GM12864 (cell line): ENCODE data around the gene ASPG.

Experiments
- DNase-seq: peaks from one replicate; pipeline ENCODE4 v3.0.0-alpha.2; 2011; ENCODE audit warnings: low read depth
- H3K4me3 ChIP-seq: 2 replicates; pipeline ENCODE4 v1.5.1; 2011; ENCODE audit warnings: mild to moderate bottlenecking, low read depth, low read length, control low read depth
- TF ChIP-seq, protein P1 (sequence below): IDR thresholded peaks from 2 replicates; pipeline ENCODE4 v1.5.1; 2011; ENCODE audit warnings: low read depth, mild to moderate bottlenecking, moderate library complexity, low read length, control low read depth, inconsistent platforms; ENCODE audit errors: missing control alignments

The ASPG gene

DNA sequence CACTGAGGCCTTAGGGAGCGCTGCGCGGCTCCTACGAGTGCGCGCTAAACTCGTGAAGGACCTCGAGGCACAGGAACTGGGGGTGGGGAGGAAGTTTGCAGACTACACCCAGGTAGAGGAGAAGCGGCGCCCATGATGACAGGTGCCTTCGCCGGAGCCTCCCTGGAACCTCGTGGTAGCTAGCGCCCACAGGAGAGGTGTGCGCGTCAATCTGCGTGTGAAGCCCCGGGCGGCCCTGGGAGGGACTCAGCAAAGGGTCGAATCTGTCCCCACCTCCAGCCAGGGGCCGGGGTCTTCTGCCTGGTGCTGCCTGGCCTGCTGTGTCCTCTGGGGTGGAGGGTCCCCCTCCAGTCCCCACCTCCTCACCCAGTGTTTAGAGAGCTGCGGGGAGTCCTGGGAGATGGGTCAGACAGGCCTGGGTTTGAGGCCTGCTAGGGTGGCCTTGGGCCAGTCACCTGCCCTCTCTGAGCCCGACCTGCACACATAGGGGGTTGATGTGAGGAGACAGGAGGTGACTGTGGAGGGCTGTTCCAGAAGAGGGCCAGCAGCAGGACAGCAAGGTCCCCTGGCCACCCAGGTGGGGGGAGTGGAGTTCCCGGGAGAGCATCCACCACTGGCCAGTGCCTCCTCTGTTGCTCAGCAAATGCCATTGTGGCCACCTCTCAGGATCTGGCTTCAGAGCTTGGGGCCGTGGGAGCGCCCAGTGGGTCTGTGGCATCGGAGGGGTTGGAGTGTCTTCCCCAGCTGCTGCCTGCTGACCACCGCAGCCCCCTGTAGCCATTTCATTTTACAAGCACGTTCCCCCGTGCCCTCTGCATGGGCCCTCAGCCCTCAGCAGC is 32.7 kb downstream of the ASPG start:
- no peak for DNase-seq
- TF ChIP-seq, protein P1, sequence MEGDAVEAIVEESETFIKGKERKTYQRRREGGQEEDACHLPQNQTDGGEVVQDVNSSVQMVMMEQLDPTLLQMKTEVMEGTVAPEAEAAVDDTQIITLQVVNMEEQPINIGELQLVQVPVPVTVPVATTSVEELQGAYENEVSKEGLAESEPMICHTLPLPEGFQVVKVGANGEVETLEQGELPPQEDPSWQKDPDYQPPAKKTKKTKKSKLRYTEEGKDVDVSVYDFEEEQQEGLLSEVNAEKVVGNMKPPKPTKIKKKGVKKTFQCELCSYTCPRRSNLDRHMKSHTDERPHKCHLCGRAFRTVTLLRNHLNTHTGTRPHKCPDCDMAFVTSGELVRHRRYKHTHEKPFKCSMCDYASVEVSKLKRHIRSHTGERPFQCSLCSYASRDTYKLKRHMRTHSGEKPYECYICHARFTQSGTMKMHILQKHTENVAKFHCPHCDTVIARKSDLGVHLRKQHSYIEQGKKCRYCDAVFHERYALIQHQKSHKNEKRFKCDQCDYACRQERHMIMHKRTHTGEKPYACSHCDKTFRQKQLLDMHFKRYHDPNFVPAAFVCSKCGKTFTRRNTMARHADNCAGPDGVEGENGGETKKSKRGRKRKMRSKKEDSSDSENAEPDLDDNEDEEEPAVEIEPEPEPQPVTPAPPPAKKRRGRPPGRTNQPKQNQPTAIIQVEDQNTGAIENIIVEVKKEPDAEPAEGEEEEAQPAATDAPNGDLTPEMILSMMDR, result no peak
- no peak overlapping the region for H3K4me3 ChIP-seq

DNA sequence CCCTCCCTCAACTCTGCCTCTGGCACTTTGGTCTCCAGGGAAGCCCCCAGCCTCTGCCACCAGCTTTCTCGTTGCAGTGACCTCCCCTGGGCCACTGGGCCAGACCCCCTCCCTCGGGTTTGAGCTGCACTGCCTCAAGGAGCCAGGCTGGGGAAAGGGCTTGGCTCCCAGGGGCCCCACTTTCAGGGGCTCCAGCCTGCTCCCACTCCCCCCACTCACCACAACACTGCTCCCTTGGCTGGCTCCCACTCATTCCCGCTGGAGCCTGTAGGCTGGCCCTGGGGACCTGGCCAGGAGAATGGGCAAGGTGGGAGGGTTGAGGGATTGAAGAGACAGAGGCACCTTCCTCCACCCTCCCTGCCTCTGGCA is 33.6 kb downstream of the ASPG start:
- no peak for DNase-seq
- TF ChIP-seq, protein P1, result no peak
- H3K4me3 ChIP-seq, result no peak overlapping the region

DNA sequence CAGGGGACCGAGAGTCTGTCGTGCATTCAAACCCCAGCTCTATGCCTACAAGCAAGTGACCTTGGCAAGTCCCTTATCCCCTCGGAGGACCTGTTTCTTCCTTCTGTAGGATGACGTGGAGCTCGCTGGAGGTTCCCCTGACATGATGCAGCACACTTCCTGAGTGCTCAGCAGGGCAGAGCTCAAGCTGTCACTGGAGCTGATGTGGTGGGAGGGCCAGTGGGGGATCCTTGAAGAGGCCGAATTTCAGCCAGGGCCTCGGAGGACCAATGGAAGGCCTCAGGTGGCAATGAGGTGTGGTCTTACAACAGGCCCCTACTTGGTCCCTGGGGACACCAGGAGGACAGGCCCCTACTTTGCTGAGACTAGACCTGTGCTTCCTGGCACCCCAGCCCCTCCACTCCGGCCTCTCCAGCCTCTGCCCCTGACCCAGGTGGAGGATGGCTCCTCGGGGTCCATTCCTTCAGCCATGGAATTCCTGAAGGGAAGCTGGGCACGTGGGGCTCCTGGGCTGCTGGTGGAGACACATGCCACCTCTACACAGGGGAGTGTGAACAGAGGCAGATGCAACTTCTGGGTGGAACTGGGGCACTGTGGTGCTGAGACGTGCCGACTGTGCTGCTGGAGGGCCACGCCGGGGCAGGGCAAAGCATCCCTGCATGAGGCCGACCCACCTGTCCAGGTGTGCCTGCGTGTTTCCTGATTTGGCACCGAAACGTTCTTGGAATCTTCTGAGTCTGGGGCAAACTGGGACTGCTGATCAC is 34.2 kb downstream of the ASPG start:
- TF ChIP-seq, protein P1, result no peak
- no peak for DNase-seq
- H3K4me3 ChIP-seq, result no peak overlapping the region

GRCh38 chr14:104120281-104120741 is 34.8 kb downstream of the ASPG start:
- H3K4me3 ChIP-seq, result no peak overlapping the region
- TF ChIP-seq, protein P1, result no peak
- DNase-seq, result no peak

DNA sequence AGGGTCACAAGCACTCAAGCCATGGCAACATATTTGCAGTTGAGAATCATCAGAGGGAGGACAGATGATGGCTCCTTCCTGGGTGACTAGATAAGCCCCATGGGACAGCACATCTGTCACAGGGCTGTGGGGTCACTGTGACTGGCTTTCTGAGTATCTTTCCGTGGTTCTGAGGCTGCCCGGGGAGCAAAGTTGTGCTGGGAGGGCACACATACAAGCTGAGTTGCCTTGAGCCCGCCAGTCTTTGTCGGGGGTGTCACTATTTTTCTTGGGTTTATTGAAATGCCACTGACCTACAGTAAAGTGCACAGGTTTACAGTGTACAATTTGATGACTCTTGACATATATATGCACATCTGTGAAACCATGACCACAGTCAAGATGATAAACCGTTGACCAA is 35.6 kb downstream of the ASPG start:
- no peak overlapping the region for H3K4me3 ChIP-seq
- TF ChIP-seq, protein P1, result no peak
- no peak for DNase-seq

DNA sequence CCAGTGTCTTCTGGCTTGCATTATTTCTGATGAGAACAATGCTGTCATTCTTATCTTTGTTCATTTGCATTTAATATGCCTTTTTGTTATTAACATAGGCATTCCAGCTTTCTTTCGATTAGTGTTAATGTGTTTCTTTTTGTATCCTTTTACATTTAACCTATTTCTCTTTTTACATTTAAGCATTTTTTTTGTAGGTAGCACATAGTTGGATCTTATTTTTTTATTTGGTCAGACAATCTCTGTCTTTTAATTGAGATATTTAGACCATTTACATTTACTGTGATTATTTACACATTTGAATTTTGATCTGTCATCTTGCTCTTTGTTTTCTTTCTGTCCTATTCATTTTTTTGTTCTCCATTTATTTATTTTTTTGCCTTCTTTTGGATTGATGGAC is 38.4 kb downstream of the ASPG start:
- TF ChIP-seq, protein P1, result no peak
- DNase-seq, result no peak
- H3K4me3 ChIP-seq, result no peak overlapping the region

DNA sequence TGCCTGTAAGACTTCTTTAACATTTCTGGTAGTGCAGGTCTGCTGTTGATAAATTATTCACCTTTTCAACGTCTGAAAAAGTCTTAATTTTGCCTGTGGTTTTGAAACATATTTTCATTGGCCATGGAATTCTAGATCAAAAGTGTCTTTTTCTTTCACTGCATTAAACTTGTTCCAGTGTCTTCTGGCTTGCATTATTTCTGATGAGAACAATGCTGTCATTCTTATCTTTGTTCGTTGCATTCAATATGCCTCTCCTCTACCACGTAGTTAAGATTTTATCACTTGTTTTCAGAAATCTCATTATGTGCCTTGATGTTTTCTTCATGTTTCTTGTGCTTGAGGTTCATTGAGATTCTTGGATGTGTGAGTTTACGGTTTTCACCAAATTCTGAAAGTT is 39.5 kb downstream of the ASPG start:
- TF ChIP-seq, protein P1, result no peak
- DNase-seq, result no peak

More for the DNA sequence above, 39.5 kb downstream of the ASPG start:
- no peak overlapping the region for H3K4me3 ChIP-seq
